Measurements from ENCODE around the gene ANKS1A.
"Not testable (repeated sequence)": the region's sequence is repeated elsewhere in the genome, so short reads cannot be mapped to it uniquely, and the experiment has no call there.

Gene ANKS1A

DNA sequence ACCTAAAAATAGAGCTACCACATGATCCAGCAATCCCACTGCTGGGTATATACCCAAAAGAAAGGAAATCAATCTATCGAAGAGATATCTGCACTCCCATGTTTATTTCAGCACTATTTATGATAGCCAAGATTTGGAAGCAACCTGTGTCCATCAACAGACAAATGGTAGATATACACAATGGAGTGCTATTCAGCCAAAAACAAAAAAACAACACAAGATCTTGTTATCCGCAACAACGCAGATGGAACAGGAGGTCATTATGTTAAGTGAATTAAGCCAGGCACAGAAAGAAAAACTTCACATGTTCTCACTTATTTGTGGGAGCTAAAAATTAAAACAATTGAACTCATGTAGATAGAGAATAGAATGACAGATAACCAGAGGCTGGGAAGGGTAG is 249.1 kb downstream of the ANKS1A start:
- DNase-seq, result not testable (repeated sequence)

GRCh38 chr6:35139470-35139869 is 250.4 kb downstream of the ANKS1A start:
- no peak for DNase-seq

DNA sequence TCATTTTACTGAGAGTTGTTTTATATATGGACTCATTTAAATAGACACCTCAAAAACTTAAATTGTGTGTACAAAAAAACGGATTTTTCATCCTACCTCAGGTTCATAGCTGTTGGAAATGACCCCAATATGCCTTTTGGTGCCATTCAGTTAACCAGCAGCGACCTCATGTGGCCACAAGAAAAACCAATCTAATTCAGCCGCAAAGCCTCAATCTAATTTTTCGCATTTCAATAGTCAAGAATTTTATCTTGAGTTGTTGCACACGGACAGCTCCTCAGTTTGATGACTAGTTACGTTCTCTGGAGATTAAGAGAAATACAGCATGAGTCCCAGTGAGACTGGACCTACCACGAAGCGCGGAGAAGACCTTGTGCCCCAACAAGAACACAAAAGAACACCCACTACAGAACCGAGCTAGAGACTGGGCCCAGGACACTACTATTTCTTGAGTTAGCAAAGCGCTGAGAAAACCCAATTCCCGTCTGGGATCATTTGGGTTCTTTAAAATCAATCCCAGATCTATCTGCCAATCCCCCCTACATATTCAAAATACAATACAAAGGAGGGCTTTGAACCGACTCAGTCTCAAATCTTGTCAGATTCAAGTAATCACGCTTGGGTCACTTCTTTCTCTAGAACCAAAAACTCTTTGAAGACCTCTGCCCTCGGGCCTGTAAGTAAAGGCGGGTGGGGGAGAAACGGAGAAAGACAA is 251.0 kb downstream of the ANKS1A start:
- peak in 1 of 2 experiments; percentile 20 for DNase-seq

DNA sequence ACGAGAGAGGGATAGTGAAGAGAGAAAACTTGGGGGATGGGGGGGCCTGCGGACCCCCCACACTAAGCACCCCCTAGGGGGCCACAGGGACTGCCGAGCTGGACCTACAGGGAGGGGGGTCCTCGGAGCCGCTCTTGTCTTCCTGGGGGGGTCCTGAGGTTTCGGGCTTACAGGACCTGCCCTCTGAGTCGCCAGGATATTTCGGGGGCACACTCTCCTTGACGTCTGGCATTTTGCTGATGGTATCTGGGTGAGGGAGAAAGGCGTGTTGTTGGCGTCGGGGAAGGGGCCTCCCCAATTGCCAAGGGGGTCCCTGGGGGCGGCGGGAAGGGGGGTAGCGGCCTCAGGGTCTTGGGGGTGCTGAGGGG is 251.6 kb downstream of the ANKS1A start:
- no peak for DNase-seq
